Hematopoietic multipotent progenitor cell treated with erythropoietin and hydrocortisone succinate and interleukin-3 and kit ligand, for 8 days (in vitro differentiated cells): Measurements from ENCODE around the gene CELF4.

Experiments used
- DNase-seq: peaks from one replicate; pipeline ENCODE4 v3.0.0-alpha.2; 2015

Gene CELF4

GRCh38 chr18:37339701-37340215 lies 225.8 kb downstream of the CELF4 start:
- no peak for DNase-seq

DNA sequence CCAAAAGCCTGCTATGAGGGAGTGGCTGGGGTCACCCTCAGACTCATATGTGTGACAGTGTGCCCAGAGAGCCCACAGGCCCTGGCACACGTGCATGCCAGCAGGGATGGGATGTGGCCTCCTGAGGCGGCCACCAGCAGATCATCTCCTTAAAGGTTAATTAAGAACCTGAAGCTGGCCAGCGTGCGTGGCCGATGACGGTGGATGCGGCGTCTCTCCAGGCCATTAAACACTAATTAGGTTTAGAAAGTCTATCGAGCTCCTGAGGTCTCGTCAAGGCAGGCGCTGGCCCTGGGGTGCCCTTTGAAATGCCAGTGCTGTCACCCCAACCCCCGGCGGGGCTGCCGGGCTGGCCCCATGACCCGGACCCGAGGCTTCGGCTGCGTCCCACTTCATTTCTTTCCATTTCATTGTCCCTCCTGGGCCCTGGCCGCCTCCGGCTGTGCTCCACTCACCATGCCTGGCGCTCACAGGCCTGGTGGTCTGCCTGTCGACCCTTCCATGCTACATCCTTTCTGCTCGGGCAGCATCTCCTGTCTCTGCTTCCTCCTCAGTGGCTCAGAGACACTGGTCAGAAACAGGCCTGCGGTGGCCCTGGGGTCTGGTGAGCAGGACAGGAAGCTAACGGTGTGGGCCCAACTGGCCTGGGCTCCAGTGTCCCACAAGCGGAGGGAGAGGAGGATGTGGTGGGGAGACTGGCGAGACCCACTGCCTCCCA lies 228.9 kb downstream of the CELF4 start:
- no peak for DNase-seq

DNA sequence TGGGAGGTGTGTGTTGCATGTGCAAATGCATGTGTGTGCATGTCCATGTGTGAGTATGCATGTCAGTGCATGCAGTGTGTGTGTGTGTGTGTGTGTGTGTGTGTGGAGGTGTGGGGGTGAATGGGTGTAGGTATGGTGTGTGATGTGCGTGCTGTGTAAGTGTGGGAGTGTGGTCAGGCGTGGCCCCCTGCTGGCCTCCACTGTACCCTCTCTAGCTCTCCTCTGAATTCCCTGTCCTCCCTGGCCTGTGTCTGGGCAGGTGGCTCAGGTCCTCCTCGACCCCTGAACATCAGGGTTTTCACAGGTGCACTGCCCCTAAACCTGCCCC lies 230.2 kb downstream of the CELF4 start:
- peak; percentile 10 for DNase-seq

GRCh38 chr18:37334631-37335408 lies 230.8 kb downstream of the CELF4 start:
- DNase-seq: no peak

DNA sequence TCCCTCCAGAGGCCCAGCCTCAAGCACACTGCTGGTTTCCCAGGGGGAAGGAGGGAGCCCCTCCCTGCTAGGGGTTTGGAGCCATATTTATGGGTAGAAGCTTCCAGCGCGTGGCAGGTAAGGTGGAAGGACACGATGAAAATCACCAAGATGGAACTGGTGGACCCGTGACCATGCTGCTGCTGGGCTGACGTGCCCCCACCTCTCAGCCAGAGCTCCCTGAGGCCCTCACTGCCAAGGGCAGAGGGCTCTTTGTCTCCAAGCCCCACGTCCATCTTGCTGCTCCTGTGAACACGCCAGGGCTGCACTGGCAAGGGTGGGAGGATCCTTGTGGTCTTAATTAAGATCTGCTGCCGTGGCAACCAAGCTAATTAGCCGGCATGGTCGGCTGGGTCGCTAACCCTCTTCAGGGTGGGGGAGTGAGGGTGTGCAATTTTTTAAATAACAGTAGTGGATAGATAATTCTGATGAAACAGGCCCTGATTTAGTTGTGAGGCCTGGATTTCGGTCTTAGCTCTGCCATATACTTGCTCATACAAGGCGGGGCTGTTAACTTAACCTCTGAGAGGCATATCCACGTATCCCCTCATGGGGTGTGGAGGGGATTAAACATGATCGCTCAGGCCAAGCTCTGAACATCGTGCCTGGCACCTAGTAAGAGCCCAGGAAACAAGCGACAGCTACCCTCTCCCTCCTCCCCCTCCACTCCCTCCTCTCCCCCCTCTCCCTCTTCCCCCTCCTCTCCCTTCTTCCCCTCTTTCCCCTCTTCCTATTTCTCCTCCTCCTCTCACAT lies 232.8 kb downstream of the CELF4 start:
- DNase-seq: no peak

DNA sequence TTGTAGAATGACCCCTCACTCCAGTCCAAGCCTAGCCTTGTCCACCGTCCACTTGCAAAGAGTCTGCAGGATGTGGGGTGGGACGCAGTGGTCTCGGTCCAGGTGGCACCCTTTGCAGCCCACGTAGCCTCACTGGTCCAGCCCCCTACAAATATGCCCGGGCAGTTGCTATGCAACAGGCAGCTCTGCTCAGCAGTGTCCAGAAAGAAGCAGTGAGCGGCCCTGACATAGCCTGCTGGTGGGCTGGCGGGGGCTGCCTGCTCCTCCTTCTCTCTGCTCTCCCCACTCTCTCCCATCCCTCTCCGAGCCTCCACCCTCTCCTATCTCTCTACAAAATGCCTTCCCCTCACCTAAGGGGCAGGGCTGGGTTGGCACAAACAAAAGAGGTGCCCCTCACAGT lies 233.4 kb downstream of the CELF4 start:
- DNase-seq: no peak

GRCh38 chr18:37330173-37330572 lies 235.4 kb downstream of the CELF4 start:
- DNase-seq: no peak

GRCh38 chr18:37328946-37329719 lies 236.5 kb downstream of the CELF4 start:
- DNase-seq: no peak

- no peak for DNase-seq
Observed at GRCh38 chr18:37327063-37327577, 238.5 kb downstream of the CELF4 start.

GRCh38 chr18:37322492-37323035 lies 243.0 kb downstream of the CELF4 start:
- DNase-seq: peak; percentile 22

DNA sequence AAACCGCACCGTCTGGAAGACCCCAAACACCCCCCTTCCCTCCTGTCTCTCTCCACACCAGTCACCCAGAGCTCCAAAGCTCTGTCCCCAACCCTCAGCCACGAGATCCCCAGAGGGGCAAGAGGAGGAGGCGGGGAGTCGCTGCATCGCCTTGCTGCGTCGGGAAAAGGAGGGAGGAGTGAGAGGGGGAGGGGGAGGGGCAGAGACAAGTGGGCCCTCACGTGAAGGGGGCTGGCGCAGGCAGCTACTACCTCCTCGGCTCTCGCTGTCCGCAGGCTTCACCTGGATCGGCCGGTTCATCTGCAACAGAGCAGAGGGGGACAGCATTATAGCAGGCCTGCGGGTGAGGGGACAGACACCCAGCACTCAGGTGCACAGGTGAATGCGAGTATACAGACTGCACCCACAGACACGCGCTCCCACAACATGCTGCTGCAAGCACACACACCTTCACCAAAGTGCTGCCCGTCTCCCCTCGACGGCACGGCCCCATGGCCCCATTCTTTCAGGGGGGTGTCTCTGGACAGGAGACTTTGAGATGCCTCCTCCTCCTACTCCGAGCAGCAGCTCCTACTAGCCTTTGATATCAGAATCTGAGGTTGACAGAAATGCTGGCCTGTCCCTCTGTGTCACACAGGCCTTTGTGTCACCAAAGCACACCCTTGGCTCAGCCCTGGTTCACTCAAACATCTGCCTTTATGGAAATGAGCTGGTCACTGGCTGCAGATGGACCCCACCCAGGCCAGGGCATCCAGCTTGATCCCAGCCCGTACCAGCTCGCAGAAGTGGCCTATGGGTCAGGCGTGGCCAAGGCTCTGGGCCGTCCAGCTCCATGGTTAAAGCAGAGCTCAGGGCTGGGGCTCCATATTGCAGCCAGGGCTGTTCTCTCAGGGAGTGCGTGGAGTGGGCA lies 243.8 kb downstream of the CELF4 start:
- DNase-seq: no peak

- DNase-seq: no peak
Observed at GRCh38 chr18:37320317-37320716, 245.3 kb downstream of the CELF4 start.

GRCh38 chr18:37318360-37319355 lies 246.9 kb downstream of the CELF4 start:
- DNase-seq: no peak

DNA sequence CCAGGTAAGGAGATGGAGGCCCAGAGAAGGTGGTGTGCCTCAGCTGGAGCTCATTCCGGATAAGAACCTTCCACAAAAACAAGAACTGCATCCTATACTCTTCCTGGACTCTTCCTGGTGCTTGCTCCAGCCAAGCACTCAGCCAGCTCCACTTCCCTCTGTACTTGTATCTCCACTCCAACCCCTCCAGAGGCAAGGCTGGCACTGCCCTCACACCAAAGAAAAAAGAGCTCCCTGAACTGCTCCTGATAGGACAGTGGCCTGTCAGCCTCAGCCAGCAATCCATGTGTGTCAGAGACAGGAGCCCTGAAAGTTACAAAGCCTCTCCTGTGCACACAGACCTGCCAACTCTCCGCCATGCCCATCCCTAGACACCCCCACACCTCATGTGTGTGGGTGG lies 248.1 kb downstream of the CELF4 start:
- DNase-seq: no peak

DNA sequence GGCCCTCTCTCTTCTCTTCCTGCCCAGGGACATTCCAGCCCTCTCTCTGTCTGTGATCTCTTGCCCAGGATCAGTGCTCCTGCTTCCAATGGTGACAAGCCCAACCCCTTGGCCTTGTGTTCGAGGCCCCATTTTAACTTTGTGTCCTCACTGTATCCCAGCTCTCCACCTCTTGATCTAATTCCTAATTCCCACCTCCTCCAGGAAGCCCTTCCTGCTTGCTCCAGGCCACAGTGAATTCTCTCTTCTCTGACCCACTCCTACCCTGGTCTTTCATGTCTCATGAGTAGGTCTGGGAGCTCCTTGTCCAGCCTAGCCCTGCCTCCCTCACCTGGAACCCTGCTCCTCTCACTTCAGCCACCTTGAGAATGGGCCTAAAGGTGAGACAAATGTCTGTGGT lies 249.1 kb downstream of the CELF4 start:
- DNase-seq: no peak

GRCh38 chr18:37315935-37316334 lies 249.7 kb downstream of the CELF4 start:
- no peak for DNase-seq

DNA sequence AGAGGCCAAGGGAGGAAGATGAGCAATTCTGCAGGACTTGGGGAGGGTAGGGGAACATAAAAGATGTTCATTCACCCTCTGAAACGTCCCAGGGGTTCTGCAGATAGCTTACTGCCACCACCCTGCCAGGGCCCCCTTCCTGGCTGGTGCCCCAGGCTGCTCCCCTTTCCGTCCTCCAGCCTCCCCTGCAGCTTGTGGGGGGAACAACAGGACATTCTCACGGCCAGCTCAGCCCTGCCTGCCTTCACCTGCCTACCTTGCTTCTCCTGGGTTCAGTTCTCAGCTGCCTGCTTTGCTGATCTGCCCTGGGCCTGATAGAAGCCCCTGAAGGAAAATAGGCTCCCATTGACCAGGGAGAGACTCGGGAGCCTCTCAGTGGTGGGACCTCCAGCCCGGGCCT lies 251.1 kb downstream of the CELF4 start:
- DNase-seq: no peak

- DNase-seq: no peak
Observed at GRCh38 chr18:37313624-37314023, 252.0 kb downstream of the CELF4 start.

- no peak for DNase-seq
Observed at GRCh38 chr18:37309861-37310260, 255.7 kb downstream of the CELF4 start.

- DNase-seq: peak; percentile 47
Observed at GRCh38 chr18:37309059-37309458, 256.5 kb downstream of the CELF4 start.
